Astrocyte (in vitro differentiated cells and primary cell): Measurements from ENCODE around the gene TRDN. TPM values are rescaled to one million over a fixed set of nuclear protein-coding genes. Genes with fewer than 3 reads are reported as not detected.

Experiments used
- DNase-seq: peaks from one replicate; pipeline ENCODE4 v3.0.0-alpha.2; 2010; ENCODE audit warnings: low read depth
- FAIRE-seq: peaks from 2 replicates; lab custom pipeline; 2011; peaks lifted over from hg19 to GRCh38; lab: Jason Lieb, UNC
- H2AFZ ChIP-seq: 2 replicates; pipeline ENCODE4 v1.6.0; 2012; ENCODE audit warnings: low read depth, low read length, inconsistent platforms
- H3K27ac ChIP-seq: 2 replicates; pipeline ENCODE4 v1.5.1; 2011; ENCODE audit warnings: low read depth, low read length, inconsistent platforms
- H3K27me3 ChIP-seq: 2 replicates; pipeline ENCODE4 v1.6.0; 2011; ENCODE audit warnings: low read length, inconsistent platforms; ENCODE audit not compliant: insufficient read depth
- H3K36me3 ChIP-seq: 2 replicates; pipeline ENCODE4 v1.5.1; 2011; ENCODE audit warnings: low read length, inconsistent platforms; ENCODE audit not compliant: insufficient read depth
- H3K4me1 ChIP-seq: 2 replicates; pipeline ENCODE4 v1.5.1; 2011; ENCODE audit warnings: low read length, inconsistent platforms; ENCODE audit not compliant: insufficient read depth
- H3K4me2 ChIP-seq: 2 replicates; pipeline ENCODE4 v1.6.0; 2012; ENCODE audit warnings: low read length, inconsistent platforms
- H3K4me3 ChIP-seq: 2 replicates; pipeline ENCODE4 v1.5.1; 2011; ENCODE audit warnings: low read depth, mild to moderate bottlenecking, low read length, inconsistent platforms; ENCODE audit not compliant: insufficient read depth
- H3K79me2 ChIP-seq: 2 replicates; pipeline ENCODE4 v1.6.0; 2012; ENCODE audit warnings: mild to moderate bottlenecking, low read length, inconsistent platforms; ENCODE audit not compliant: insufficient read depth
- H3K9ac ChIP-seq: 2 replicates; pipeline ENCODE4 v1.6.0; 2012; ENCODE audit warnings: mild to moderate bottlenecking, low read length, inconsistent platforms
- H3K9me3 ChIP-seq: 2 replicates; pipeline ENCODE4 v1.5.1; 2012; ENCODE audit warnings: low read depth, mild to moderate bottlenecking, low read length, inconsistent platforms; ENCODE audit not compliant: insufficient read depth
- H4K20me1 ChIP-seq: 2 replicates; pipeline ENCODE4 v1.6.0; 2012; ENCODE audit warnings: low read length, inconsistent platforms; ENCODE audit not compliant: insufficient read depth
- H3K27ac Mint-ChIP-seq: one replicate; pipeline ENCODE4 v1.8.0; 2021; ENCODE audit warnings: mild to moderate bottlenecking, mixed read lengths; ENCODE audit not compliant: unreplicated experiment
- H3K27me3 Mint-ChIP-seq: one replicate; pipeline ENCODE4 v1.8.0; 2021; ENCODE audit warnings: low read depth, mixed read lengths; ENCODE audit not compliant: unreplicated experiment
- H3K36me3 Mint-ChIP-seq: one replicate; pipeline ENCODE4 v1.8.0; 2021; ENCODE audit warnings: low read depth, mixed read lengths; ENCODE audit not compliant: unreplicated experiment
- H3K4me1 Mint-ChIP-seq: one replicate; pipeline ENCODE4 v1.8.0; 2021; ENCODE audit warnings: low read depth, mixed read lengths; ENCODE audit not compliant: unreplicated experiment
- H3K4me3 Mint-ChIP-seq: one replicate; pipeline ENCODE4 v1.8.0; 2021; ENCODE audit warnings: mild to moderate bottlenecking, moderate library complexity, mixed read lengths; ENCODE audit not compliant: unreplicated experiment
- H3K9me3 Mint-ChIP-seq: one replicate; pipeline ENCODE4 v1.8.0; 2021; ENCODE audit warnings: mild to moderate bottlenecking, mixed read lengths; ENCODE audit not compliant: unreplicated experiment
- EZH2 ChIP-seq: IDR thresholded peaks from 2 replicates; pipeline ENCODE4 v1.6.1; 2012; ENCODE audit warnings: mild to moderate bottlenecking, low read length, inconsistent platforms; ENCODE audit not compliant: insufficient read depth
- total RNA-seq: library from RNA; stranded (reverse); gene quantifications from 2 replicates; pipeline ENCODE4 v1.2.1, GENCODE V29; 2021
- TF ChIP-seq, protein P1 (sequence below): IDR thresholded peaks from 2 replicates; pipeline ENCODE4 v1.5.1; 2011; ENCODE audit warnings: low read depth, mild to moderate bottlenecking, inconsistent platforms, low read length, moderate library complexity; ENCODE audit not compliant: insufficient read depth

Gene TRDN
- total RNA-seq, 1 donor from 2014 or later: not detected

DNA sequence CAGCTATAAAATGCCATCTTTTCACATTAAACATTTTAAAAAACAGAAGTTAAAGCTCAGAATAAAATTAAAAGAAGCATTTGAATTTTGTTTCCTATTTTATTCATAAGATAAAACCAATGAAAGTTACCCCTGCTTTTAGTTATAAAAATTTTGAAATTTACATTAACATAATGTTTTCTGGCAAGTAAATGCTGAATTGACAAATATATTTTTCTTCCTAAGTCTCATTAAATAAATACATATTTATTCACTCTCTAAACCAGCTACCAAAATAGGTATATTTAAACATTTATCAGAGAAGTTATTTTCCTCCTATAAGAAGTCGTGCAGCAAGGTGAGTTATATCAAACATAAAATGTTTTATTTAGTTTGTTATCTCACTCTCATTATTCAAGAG lies 213.6 kb downstream of the TRDN start:
- H3K4me1 Mint-ChIP-seq: no peaks in the 10 kb centered on the region
- H3K9ac ChIP-seq: no peak overlapping the region
- no peak for DNase-seq
- H3K27me3 Mint-ChIP-seq: no peaks in the 10 kb centered on the region
- H3K4me2 ChIP-seq: no peak overlapping the region
- FAIRE-seq: no peak
- H3K79me2 ChIP-seq: no peaks in the 10 kb centered on the region
- H3K27ac Mint-ChIP-seq: no peak overlapping the region
- no peak overlapping the region for H3K27ac ChIP-seq
- H3K36me3 ChIP-seq: no peaks in the 10 kb centered on the region
- peaks cover 2% of the 10 kb centered on the region for H3K27me3 ChIP-seq
- no peaks in the 10 kb centered on the region for H3K9me3 Mint-ChIP-seq
- H3K36me3 Mint-ChIP-seq: no peaks in the 10 kb centered on the region
- H4K20me1 ChIP-seq: no peaks in the 10 kb centered on the region
- H3K4me3 Mint-ChIP-seq: no peak overlapping the region
- no peaks in the 10 kb centered on the region for H3K4me1 ChIP-seq
- no peak overlapping the region for H3K4me3 ChIP-seq
- no peaks in the 10 kb centered on the region for H3K9me3 ChIP-seq
- no peak for TF ChIP-seq EZH2
- TF ChIP-seq, protein P1, sequence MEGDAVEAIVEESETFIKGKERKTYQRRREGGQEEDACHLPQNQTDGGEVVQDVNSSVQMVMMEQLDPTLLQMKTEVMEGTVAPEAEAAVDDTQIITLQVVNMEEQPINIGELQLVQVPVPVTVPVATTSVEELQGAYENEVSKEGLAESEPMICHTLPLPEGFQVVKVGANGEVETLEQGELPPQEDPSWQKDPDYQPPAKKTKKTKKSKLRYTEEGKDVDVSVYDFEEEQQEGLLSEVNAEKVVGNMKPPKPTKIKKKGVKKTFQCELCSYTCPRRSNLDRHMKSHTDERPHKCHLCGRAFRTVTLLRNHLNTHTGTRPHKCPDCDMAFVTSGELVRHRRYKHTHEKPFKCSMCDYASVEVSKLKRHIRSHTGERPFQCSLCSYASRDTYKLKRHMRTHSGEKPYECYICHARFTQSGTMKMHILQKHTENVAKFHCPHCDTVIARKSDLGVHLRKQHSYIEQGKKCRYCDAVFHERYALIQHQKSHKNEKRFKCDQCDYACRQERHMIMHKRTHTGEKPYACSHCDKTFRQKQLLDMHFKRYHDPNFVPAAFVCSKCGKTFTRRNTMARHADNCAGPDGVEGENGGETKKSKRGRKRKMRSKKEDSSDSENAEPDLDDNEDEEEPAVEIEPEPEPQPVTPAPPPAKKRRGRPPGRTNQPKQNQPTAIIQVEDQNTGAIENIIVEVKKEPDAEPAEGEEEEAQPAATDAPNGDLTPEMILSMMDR: no peak
- H2AFZ ChIP-seq: no peak overlapping the region

DNA sequence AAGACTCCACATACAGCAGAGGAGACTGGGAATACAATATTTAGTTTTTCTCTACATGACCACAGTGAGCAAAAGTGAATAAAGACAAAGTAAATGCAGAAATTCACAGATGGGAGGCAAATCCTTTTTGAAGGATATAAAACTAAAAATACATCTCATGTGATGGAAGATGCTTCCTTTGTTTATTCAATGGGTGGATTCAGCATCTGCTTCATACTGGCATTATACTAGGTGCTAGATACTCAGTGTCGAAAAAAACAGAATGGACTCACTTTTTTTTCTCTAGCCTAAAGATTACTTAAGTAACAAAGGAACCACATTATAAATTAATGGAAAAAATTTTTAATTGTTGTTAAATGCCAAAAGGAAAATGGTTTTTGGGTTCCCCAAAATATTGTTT lies 216.2 kb downstream of the TRDN start:
- Mint-ChIP-seq H3K36me3 (no peaks in the 10 kb centered on the region), H3K9me3 (no peaks in the 10 kb centered on the region), H3K4me3 (no peak overlapping the region), H3K4me1 (no peaks in the 10 kb centered on the region), H3K27me3 (no peaks in the 10 kb centered on the region), H3K27ac (no peak overlapping the region)
- Histone ChIP-seq H3K27ac (no peak overlapping the region), H3K27me3 (peaks cover 1% of the 10 kb centered on the region), H3K4me3 (no peak overlapping the region), H2AFZ (no peak overlapping the region), H3K9ac (no peak overlapping the region), H4K20me1 (no peaks in the 10 kb centered on the region), H3K36me3 (no peaks in the 10 kb centered on the region), H3K79me2 (no peaks in the 10 kb centered on the region), H3K4me2 (no peak overlapping the region), H3K9me3 (no peaks in the 10 kb centered on the region), H3K4me1 (no peaks in the 10 kb centered on the region)
- FAIRE-seq: no peak
- DNase-seq: no peak
- no peak for TF ChIP-seq EZH2
- TF ChIP-seq, protein P1: no peak

DNA sequence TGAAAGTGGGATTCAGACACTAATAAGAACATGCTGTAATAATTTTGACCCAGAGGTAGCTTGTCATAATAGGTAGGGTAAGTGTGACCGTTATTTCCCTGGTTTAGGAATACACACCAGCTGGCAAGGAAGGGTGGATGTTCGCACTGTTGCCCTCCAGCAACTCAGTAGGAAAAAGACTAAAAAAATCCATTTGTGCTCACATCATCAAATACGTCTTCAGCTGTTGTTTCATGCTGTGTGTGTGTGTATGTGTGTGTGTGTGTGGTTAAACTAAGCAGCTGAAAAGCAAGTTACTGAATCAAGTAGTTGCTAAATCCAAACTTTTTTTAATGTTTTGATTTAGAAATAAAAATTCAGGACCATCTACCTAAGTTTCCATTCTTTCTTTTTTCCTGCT lies 218.7 kb downstream of the TRDN start:
- Histone ChIP-seq H3K9me3 (no peaks in the 10 kb centered on the region), H3K27ac (no peak overlapping the region), H3K4me2 (no peak overlapping the region), H3K27me3 (no peaks in the 10 kb centered on the region), H3K4me1 (no peaks in the 10 kb centered on the region), H3K4me3 (no peak overlapping the region), H4K20me1 (no peaks in the 10 kb centered on the region), H2AFZ (no peak overlapping the region), H3K79me2 (no peaks in the 10 kb centered on the region), H3K36me3 (no peaks in the 10 kb centered on the region), H3K9ac (no peak overlapping the region)
- FAIRE-seq (no peak), DNase-seq (no peak)
- no peak for TF ChIP-seq EZH2
- TF ChIP-seq, protein P1: no peak
- H3K27me3 Mint-ChIP-seq: no peaks in the 10 kb centered on the region
- H3K36me3 Mint-ChIP-seq: no peaks in the 10 kb centered on the region
- H3K4me1 Mint-ChIP-seq: no peaks in the 10 kb centered on the region
- H3K9me3 Mint-ChIP-seq: no peaks in the 10 kb centered on the region
- no peak overlapping the region for H3K4me3 Mint-ChIP-seq
- H3K27ac Mint-ChIP-seq: no peak overlapping the region
